ENCODE measurements around the gene MYO1D. TPM values are rescaled to one million over a fixed set of nuclear protein-coding genes. Genes with fewer than 3 reads are reported as not detected.

Gene MYO1D
- total RNA-seq, 1 experiment from 2014 or later = 1.3 TPM

GRCh38 chr17:32692179-32692578, 184.7 kb downstream of the MYO1D start:
- BruUV-seq (replicated peaks) = no TSS peak
- in situ Hi-C loops (cut with HindIII; ENCODE audit: low pct_unique_long_range_greater_than_20kb, low sequenced_read_pairs) (no loop called here), intact Hi-C loops (cut with micrococcal nuclease; ENCODE audit: unreplicated experiment) (no loop called here)
- Histone ChIP-seq H3K9me3 (ENCODE audit: control insufficient read depth, insufficient read depth, low read depth, low read length) (no peaks in the 10 kb centered on the region), H3K4me3 (ENCODE audit: low read depth in 2 of 2, low read length in 2 of 2) (no peak overlapping the region), H3K36me3 (ENCODE audit: control insufficient read depth, insufficient read depth, low read length) (no peaks in the 10 kb centered on the region), H3K27ac (ENCODE audit: low read length) (no peak overlapping the region), H3K27me3 (ENCODE audit: control insufficient read depth, insufficient read depth, low read length) (peaks cover 3% of the 10 kb centered on the region; the same call in 1 of the 2 replicates), H3K4me1 (ENCODE audit: control insufficient read depth, insufficient read depth, low read length) (no peaks in the 10 kb centered on the region)
- ATAC-seq (no peak), DNase-seq (ENCODE audit: low read depth, low spot score) (no peak)
- ChIA-PET POLR2A (no interaction called here), CTCF (no interaction called here)
- TF ChIP-seq REST (IDR thresholded peaks at IDR 0.05; ENCODE audit: insufficient read depth in 1 of 2, low read depth in 2 of 2, low read length in 1 of 2) (no peak), CTCF (IDR thresholded peaks at IDR 0.05) (no peak), POLR2AphosphoS5 (IDR thresholded peaks at IDR 0.05; ENCODE audit: low read depth, low read length) (no peak), SIN3A (IDR thresholded peaks at IDR 0.05; ENCODE audit: borderline replicate concordance, insufficient read depth, low read depth, low read length) (no peak), TCF7L2 (IDR thresholded peaks at IDR 0.05; ENCODE audit: low read depth, low read length) (no peak)

- no peak for TF ChIP-seq POLR2AphosphoS5 (IDR thresholded peaks at IDR 0.05; ENCODE audit: low read depth, low read length)
- no peak for TF ChIP-seq TCF7L2 (IDR thresholded peaks at IDR 0.05; ENCODE audit: low read depth, low read length)
- no peak for TF ChIP-seq REST (IDR thresholded peaks at IDR 0.05; ENCODE audit: insufficient read depth in 1 of 2, low read depth in 2 of 2, low read length in 1 of 2)
- TF ChIP-seq SIN3A (IDR thresholded peaks at IDR 0.05; ENCODE audit: borderline replicate concordance, insufficient read depth, low read depth, low read length) = no peak
- TF ChIP-seq CTCF (IDR thresholded peaks at IDR 0.05) = no peak
- ATAC-seq (no peak), DNase-seq (ENCODE audit: low read depth, low spot score) (no peak)
- H3K4me3 ChIP-seq (ENCODE audit: low read depth in 2 of 2, low read length in 2 of 2) = no peak overlapping the region
- ChIA-PET POLR2A (no interaction called here), CTCF (no interaction called here)
- BruUV-seq (replicated peaks) = no TSS peak
- H3K4me1 ChIP-seq (ENCODE audit: control insufficient read depth, insufficient read depth, low read length) = no peaks in the 10 kb centered on the region
- peaks cover 3% of the 10 kb centered on the region; the same call in 1 of the 2 replicates for H3K27me3 ChIP-seq (ENCODE audit: control insufficient read depth, insufficient read depth, low read length)
- H3K27ac ChIP-seq (ENCODE audit: low read length) = no peak overlapping the region
- in situ Hi-C loops (cut with HindIII; ENCODE audit: low pct_unique_long_range_greater_than_20kb, low sequenced_read_pairs) = no loop called here
- H3K36me3 ChIP-seq (ENCODE audit: control insufficient read depth, insufficient read depth, low read length) = no peaks in the 10 kb centered on the region
- H3K9me3 ChIP-seq (ENCODE audit: control insufficient read depth, insufficient read depth, low read depth, low read length) = no peaks in the 10 kb centered on the region
- intact Hi-C loops (cut with micrococcal nuclease; ENCODE audit: unreplicated experiment) = no loop called here
These were observed 187.6 kb downstream of the MYO1D start for GRCh38 chr17:32689348-32689747.

All from Panc1 (cell line).